ENCODE measurements around the gene FUCA2. TPM values are rescaled to one million over a fixed set of nuclear protein-coding genes. Genes with fewer than 3 reads are reported as not detected.

FUCA2 gene
- total RNA-seq, 1 donor from 2014 or later = 52.4 TPM

- no peaks in the 10 kb centered on the region for H3K36me3 Mint-ChIP-seq (ENCODE audit: low read depth)
- no peak overlapping the region for H3K4me3 Mint-ChIP-seq (ENCODE audit: unreplicated experiment)
- no peak overlapping the region for H3K27ac Mint-ChIP-seq (ENCODE audit: unreplicated experiment)
- H3K27me3 Mint-ChIP-seq (ENCODE audit: low read depth) = no peaks in the 10 kb centered on the region
- no peaks in the 10 kb centered on the region for H3K9me3 Mint-ChIP-seq (ENCODE audit: low read depth)
- TF ChIP-seq CTCF (IDR thresholded peaks at IDR 0.05) = no peak
- H3K4me1 Mint-ChIP-seq (ENCODE audit: low read depth) = peaks cover 7% of the 10 kb centered on the region
- no peak for DNase-seq (ENCODE audit: low spot score)
These were observed 43.6 kb upstream of the FUCA2 start for GRCh38 chr6:143555071-143555492.

- Mint-ChIP-seq H3K27ac (ENCODE audit: unreplicated experiment) (no peak overlapping the region), H3K4me1 (ENCODE audit: low read depth) (peaks cover 7% of the 10 kb centered on the region), H3K4me3 (ENCODE audit: unreplicated experiment) (no peak overlapping the region), H3K9me3 (ENCODE audit: low read depth) (no peaks in the 10 kb centered on the region), H3K36me3 (ENCODE audit: low read depth) (no peaks in the 10 kb centered on the region), H3K27me3 (ENCODE audit: low read depth) (no peaks in the 10 kb centered on the region)
- no peak for TF ChIP-seq CTCF (IDR thresholded peaks at IDR 0.05)
- DNase-seq (ENCODE audit: low spot score) = no peak
These were observed 41.8 kb upstream of the FUCA2 start for GRCh38 chr6:143553337-143553736.

- Mint-ChIP-seq H3K36me3 (ENCODE audit: low read depth) (no peaks in the 10 kb centered on the region), H3K4me3 (ENCODE audit: unreplicated experiment) (no peak overlapping the region), H3K4me1 (ENCODE audit: low read depth) (peaks cover 9% of the 10 kb centered on the region), H3K9me3 (ENCODE audit: low read depth) (no peaks in the 10 kb centered on the region), H3K27ac (ENCODE audit: unreplicated experiment) (no peak overlapping the region), H3K27me3 (ENCODE audit: low read depth) (no peaks in the 10 kb centered on the region)
- no peak for TF ChIP-seq CTCF (IDR thresholded peaks at IDR 0.05)
- no peak for DNase-seq (ENCODE audit: low spot score)
These were observed 38.4 kb upstream of the FUCA2 start for GRCh38 chr6:143549949-143550268.

- H3K4me3 Mint-ChIP-seq (ENCODE audit: unreplicated experiment) = no peak overlapping the region
- H3K4me1 Mint-ChIP-seq (ENCODE audit: low read depth) = peaks cover 9% of the 10 kb centered on the region
- H3K27me3 Mint-ChIP-seq (ENCODE audit: low read depth) = no peaks in the 10 kb centered on the region
- no peak for DNase-seq (ENCODE audit: low spot score)
- no peaks in the 10 kb centered on the region for H3K36me3 Mint-ChIP-seq (ENCODE audit: low read depth)
- TF ChIP-seq CTCF (IDR thresholded peaks at IDR 0.05) = no peak
- H3K9me3 Mint-ChIP-seq (ENCODE audit: low read depth) = no peaks in the 10 kb centered on the region
- H3K27ac Mint-ChIP-seq (ENCODE audit: unreplicated experiment) = no peak overlapping the region
These were observed 37.9 kb upstream of the FUCA2 start for GRCh38 chr6:143549221-143549948.

DNA sequence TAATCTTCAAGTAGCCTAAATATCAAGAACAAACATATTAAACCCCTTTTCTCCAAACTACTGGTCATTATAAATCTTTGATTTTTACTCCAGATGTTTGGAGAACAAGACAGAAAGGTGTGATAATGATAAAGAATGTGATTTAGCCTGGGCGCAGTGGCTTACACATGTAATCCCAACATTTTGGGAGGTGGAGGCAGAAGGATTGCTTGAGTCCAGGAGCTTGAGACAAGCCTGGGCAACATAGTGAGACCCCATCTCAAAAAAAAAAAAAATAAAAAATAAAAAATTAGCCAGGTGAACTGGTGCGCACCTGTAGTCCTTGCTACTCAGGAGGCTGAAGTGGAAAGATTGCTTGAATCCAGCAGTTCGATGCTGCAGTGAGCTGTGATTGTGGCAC lies 35.1 kb upstream of the FUCA2 start:
- Mint-ChIP-seq H3K27me3 (ENCODE audit: low read depth) (no peaks in the 10 kb centered on the region), H3K4me3 (ENCODE audit: unreplicated experiment) (no peak overlapping the region), H3K9me3 (ENCODE audit: low read depth) (no peaks in the 10 kb centered on the region), H3K4me1 (ENCODE audit: low read depth) (peaks cover 9% of the 10 kb centered on the region), H3K36me3 (ENCODE audit: low read depth) (no peaks in the 10 kb centered on the region), H3K27ac (ENCODE audit: unreplicated experiment) (no peak overlapping the region)
- no peak for TF ChIP-seq CTCF (IDR thresholded peaks at IDR 0.05)
- no peak for DNase-seq (ENCODE audit: low spot score)

Measured in chondrocyte (in vitro differentiated cells).